HG03097 (cell line): ENCODE data around the gene CPT1B.
"Not testable (repeated sequence)": the region's sequence is repeated elsewhere in the genome, so short reads cannot be mapped to it uniquely, and the experiment has no call there.

Experiments
- ATAC-seq: cut with Tn5 transposase; IDR thresholded peaks from one replicate; pipeline ENCODE4 v1.9.1; 2021; ENCODE audit not compliant: unreplicated experiment, low FRiP score

The CPT1B gene

GRCh38 chr22:50548040-50548920 is 29.9 kb downstream of the CPT1B start:
- no peak for ATAC-seq

DNA sequence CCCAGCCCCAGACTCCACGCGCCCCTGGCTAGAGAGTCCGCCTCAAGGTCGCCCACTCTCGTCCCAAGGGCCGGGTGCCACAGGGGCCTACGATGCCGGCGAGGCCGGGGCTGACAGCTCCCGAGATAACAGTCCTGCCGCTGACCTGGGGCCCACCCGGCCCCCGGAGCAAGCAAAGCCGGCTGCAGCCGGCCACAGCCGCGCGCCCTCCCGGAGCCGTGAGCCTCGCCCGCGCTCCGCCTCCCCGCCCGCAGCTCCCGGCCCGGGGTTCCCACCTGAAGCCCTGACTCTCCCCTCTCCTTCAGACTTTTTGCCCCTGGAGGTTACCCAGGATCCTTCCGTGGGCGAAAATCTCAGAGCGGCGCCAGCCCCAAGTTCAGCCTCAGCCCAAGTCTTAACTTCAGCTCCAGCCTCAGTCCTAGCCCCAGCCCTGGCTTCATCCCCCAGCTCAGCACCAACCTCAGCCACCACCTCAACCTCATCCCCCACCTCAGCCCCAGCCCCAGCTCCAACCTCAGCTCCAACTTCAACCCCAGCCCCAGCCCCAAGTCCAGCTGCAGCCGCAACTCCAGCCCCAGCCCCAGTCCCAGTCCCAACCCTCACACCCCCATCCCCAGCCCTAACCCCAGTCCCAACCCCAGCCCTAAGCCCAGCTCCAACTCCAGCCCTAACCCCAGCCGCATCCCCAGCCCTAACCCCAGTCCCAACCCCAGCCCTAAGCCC is 30.8 kb downstream of the CPT1B start:
- ATAC-seq = no peak

DNA sequence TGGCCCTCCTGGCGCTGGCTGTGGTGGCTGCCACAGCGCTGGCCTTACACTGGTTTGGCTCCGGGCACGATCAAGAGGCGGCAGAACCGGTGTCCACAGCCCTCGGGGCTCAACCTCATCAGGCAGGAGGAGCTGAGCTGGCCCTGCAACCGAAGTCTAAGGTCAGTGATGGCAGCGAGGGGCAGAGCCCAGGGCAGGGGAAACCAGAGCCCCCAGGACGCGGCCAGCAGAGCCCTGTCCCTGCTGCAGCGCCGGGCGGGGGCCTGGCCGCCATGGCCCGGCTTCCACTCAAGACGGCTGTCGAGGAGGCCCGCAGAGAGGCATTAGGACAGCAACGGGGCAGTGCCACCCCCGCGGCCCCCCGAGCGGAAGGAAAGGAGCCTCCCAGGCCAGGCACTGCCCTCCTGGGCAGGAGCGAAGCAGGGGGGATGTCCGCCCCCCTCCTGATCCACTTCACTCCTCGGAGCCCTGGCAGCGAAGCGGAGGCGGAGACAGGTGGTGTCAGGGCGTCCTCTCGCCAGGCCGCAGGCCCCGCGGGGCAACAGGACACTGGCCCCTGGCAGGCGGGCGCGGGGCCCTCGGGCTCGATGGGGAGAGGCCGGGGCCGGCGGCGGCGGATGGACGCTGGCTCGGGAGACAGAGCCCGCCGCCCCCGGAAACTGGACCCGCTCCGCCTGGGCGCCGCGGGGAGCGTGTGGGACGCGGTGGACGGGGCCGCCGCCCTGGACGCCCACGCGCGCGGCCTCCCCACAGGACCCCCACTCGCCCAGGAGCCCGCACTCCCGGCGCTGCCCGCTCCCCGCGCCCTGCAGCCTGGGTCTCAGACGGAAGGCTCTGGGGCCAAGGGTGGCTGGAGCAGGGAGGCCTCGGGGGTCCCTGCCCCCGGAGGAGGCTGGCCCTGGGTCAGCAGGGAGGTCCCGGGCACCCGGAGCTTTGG is 31.6 kb downstream of the CPT1B start:
- ATAC-seq = no peak

DNA sequence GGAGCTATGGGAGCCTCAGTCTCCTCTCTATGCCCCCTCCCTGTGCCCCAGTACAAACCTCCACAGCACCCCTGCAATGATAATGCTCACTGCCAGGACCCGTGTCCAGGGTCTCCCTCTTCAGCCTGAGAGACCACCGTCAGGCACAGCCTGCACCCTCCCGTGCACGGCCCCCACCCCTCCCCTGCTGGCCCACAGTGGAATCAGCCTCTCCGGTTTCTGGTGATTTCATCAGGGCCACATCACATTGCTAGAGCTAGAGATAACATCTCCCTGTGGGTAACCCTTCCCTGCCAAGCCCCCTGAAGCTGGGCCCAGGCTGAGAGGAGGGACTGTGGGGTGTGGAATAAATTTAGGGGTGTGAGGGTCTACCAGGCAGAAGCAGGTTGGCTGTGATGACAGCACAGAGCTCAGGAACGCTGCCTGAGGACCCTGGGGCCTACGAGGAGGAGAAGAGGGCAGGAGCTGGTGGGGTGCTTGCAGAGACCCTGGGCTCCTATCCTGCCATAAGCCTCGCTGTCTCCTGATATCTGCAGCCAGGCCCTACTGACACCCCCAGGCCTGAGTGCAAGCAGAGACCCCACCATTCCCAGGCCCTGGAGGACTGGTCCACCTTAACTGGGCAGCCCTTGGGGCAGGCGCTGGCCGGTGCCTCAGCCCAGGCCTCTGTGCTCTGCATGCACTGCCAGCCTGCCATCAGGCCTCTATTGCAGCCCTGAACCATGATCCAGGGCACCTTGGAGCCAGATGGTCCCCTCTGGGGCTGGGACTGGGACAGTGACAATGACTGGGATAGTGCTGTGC is 32.5 kb downstream of the CPT1B start, which contains the start of gene KLHDC7B:
TSS of gene KLHDC7B (plus strand) at position 378 of the 804 bp plus-strand sequence. CDS start at position 723, 345 bp downstream.
- ATAC-seq = no peak

GRCh38 chr22:50544746-50545253 is 33.4 kb downstream of the CPT1B start:
- no peak for ATAC-seq

- ATAC-seq = no peak
Observed at GRCh38 chr22:50544078-50544745, 34.0 kb downstream of the CPT1B start.

- peak; percentile 32 for ATAC-seq
Observed at GRCh38 chr22:50542416-50542927, 35.8 kb downstream of the CPT1B start.

GRCh38 chr22:50541667-50542026 is 36.6 kb downstream of the CPT1B start:
- not testable (repeated sequence) for ATAC-seq

- no peak for ATAC-seq
Observed at GRCh38 chr22:50540381-50540780, 37.8 kb downstream of the CPT1B start.

DNA sequence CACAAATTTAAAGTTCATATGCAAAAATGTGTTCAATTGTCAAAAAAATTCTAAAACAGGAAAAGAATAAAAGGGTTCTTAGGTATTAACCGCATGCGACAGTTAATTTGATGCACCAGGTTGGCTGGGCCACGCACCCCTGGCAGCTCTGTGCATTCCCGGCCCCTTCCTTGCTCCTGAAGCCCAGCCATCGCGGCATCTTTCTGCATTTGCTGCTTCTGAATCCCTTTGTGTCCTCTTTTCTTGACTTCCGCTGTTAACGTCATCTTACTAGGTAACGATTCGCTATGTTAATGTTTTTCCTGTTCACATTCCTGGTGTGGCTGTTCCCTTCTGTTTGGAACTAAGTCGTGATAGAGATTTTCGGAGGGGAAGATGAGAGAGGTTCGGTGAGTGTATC is 40.5 kb downstream of the CPT1B start:
- no peak for ATAC-seq

GRCh38 chr22:50536226-50536625 is 42.0 kb downstream of the CPT1B start:
- ATAC-seq = no peak

- no peak for ATAC-seq
Observed at GRCh38 chr22:50535113-50535512, 43.1 kb downstream of the CPT1B start.

- not testable (repeated sequence) for ATAC-seq
Observed at GRCh38 chr22:50533856-50534711, 44.1 kb downstream of the CPT1B start.

DNA sequence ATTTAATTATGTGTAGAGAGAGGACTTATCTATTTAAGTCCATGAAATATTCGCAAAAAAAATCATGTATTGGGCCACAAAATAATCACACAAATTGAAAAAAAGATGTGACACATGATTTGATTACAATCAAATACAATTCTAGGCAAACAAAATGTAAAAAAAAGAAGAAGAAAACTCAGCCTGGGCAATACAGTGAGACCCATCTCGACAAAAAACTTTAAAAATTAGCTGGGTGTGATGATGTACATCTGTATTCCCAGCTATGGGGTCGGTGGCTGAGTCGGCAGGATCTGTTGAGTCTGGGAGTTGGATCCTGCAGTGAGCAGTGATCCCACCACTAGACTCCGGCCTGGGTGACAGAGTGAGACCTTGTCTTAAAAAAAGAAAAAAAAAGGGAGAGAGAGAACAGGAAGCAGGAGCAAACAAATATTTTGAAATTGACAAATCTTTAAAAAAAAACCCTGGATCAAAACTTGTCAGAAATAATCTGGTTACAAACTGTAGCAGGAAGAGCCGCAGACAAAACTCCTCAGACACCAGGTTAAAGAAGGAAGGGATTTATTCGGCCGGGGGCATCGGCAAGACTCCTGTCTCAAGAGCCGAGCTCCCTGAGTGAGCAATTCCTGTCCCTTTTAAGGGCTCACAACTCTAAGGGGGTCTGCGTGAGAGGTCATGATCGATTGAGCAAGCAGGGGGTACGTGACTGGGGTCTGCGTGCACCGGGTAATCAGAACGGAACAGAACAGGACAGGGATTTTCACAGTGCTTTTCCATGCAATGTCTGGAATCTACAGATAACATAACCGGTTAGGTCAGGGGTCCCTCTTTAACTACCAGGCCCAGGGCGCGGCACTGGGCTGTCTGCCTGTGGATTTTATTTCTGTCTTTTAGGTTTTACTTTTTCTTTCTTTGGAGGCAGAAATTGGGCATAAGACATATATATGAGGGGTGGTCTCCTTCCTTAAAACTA is 45.1 kb downstream of the CPT1B start:
- no peak for ATAC-seq

GRCh38 chr22:50531962-50532674 is 46.1 kb downstream of the CPT1B start:
- ATAC-seq = no peak

GRCh38 chr22:50531546-50531961 is 46.7 kb downstream of the CPT1B start:
- ATAC-seq = no peak
